Hematopoietic multipotent progenitor cell treated with erythropoietin and hydrocortisone succinate and interleukin-3 and kit ligand, for 15 days (in vitro differentiated cells): Measurements from ENCODE around the gene MTG2.
A peak's percentile ranks its signal among the peaks of the same experiment; 100 is the strongest.

ENCODE experiments used
- DNase-seq: peaks from one replicate; pipeline ENCODE4 v3.0.0-alpha.2; 2015; ENCODE audit warnings: low spot score

MTG2 gene

DNA sequence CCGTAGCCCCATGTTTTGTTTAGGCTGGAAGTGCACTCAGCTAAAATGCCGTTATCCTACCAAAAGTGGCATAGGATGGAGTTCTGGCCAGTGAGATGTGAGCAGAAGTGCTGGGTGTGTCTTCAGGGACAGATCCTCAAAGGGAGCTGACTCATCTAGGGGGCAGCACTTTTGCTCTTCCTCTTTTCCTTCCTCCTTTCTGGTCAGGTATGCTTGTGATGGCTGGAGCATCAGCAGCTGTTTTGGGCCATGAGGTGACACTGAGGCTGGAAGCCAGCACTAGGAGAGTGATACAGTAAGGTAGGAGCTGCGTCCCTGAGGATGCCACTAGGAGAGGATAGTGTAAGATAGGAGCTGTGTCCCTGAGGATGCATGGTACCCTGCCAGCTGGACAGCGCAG is 50.9 kb downstream of the MTG2 start:
- peak; percentile 39 for DNase-seq

DNA sequence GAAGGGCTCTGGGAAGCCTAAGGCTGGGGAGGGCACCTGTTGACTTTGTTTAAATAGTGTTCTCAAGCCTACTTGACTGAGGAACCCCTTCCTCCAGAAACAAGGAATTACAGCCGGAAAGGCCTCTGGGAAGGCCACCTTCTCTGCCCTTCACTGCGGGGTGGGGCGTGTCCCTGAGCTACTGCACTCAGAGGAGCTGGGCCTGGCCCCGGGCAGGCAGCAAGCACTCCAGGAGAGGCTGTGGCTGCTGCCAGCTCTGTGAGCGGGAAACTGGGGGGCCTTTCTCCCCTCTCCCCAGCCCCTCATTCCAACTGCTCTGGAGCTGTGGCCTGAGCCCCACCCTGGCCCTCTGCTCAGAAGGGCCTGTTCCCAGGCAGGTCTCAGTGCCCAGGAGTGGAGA is 51.5 kb downstream of the MTG2 start:
- peak; percentile 76 for DNase-seq

DNA sequence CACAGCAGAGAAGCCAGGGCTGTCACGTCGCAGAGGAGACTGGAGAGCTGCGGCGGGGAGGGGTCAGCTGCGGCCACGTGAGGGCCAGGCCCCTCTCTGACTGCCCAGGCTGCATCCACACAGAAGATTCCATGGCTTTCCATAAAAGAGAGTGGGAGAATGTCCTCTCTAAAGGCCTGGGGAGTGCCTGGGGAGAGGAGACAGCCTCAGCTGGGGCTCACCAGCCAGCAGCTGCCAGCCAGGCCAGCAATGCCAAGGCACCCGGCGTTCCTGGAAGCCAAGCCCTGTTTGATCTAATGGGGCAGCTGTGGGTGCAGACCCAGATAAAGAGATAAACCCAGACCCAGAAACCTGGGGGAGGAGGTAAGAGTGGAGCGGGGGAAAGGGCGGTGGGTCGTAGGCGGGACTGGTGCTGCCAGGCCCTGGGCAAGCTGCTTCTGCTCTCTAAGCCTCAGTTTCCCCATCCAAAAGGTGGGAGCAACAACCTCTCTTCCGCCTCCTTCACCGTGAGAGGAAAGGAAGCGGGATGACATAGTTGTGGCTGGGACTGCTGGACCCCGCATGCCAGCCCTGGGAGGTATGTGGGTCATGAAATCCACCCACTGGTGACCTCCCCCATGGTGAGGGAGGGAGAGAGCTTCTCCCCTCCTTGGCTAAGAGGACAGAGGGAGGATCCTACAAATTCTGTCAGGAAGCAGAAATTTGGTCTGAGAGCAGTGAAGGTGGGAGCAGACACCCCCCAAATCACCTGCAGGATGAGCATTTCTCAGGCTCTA is 52.4 kb downstream of the MTG2 start:
- DNase-seq: peak; percentile 91

DNA sequence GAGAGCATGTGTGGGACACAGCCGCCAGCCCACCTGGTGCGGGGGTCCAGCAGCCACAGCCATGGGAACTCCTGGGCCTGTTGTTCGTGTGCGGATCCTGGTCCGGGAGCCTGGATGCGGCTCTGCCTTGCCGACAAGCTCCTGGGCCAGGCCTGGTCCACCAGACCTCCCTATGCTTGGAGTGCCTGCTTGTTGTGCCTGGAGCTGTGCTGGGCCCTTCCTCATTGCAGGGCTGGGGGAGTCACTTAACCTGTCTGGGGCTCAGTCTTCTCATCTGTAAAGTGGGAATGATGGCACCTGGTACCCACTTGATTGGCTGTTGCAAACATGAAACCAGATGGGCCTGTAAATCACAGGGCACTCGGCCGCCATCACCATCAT is 52.9 kb downstream of the MTG2 start:
- DNase-seq: no peak

DNA sequence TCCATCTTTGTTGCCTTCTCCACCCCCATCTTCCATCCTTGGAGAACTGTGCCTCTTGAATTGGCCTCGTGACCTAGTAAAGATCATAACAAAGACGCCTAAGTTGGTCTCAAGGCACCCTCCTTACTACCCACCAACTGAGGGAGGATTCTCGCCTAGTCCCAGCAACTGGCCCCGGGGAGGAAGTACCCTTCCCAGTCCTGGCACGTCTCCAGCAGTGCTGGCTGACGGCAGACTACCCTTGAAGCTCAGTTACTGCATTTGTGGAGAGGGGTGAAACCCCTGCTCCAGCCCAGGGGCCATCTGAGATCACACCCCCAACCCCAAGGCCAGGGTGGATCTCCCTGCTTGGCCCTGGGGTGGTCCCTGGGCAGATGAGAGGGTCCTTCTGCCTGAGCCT is 53.4 kb downstream of the MTG2 start:
- no peak for DNase-seq

DNA sequence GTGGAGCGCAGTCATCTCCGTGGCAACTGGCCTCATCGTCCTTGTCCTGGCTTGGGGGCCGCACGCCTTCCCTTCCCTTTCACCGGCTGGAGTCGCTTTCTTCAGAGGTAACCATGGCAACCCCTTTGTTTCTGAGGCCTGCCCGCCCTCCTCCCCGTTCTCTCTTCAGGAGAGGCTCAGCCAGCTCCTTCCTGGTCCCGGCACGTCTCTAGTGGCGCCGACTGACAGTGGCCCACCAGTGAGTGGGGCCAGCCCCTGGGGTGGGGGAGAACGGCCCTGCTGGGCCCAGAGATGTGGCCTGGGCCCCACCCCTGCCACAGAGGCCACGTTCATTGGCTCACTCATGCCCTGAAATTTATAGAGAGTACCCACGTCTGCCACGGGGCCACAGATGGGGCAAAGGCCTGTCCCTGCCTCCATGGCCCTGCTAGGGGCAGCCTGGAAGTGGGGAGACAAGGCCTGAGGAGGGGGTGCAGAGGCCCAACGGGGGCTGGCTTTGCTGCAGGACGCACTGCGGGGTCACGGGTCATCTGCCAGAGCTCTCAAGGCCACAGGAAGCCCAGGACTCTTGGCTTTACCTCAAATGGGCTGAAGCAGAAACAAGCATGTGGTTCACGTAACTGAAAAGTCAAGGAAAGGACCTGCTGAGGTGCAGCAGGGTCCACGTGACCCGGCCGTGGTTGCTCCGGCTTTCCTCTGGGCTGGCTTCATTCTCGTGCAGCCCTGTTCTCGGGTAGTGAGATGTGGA is 54.1 kb downstream of the MTG2 start:
- DNase-seq: peak; percentile 32

DNA sequence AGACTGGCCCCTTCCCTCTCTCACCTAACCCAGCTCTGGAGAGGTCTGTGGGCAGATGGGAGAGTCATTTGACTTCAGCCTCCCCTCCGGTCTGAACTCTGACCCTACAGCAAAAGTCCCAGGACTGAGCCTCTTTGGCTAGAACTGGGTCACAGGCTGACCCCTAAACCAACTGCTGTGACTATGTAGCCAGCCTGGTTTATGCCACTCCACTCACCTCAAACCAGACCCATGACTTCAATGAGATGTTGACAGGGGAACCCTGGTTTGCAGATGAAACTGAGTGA is 54.6 kb downstream of the MTG2 start:
- no peak for DNase-seq

DNA sequence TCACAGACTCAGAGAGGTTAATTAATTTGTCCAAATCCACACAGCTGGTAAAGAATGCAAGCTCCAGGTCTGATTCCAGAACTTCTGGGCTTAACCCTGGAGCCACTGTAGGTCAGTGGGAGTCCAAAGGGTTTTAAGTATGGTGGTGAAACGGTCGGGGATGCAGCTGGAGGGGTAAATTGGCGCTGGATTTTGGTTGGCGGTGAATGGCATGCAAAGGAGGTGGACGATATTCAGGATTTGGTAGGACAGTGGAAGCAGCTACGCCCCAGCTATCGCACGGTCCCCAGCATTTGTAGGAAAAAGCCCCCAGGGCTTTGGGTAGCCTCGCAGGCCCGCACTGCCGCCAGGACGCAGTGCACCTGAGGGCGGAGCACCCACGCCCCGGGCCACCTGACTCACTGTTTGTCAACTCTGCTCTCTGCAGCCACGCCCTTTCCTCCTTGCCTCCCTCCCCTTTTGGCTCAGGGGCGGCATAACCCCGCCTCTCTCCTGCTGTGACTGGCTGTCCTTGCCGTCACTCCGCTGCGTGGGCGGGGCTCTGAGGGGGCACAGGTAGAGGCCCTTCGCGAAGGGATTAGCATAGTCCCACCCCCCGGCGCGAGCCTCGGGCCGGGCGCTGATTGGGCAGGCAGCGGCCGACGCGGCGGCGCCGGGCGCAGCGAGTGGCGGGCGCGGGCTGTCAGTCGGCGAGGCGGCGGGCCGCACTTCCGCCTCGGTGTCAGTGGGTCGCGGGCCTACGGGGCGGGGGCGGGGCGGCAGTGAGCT is 55.2 kb downstream of the MTG2 start, which contains the start of gene OSBPL2:
Gene OSBPL2 (plus strand): TSS at position 721 of the 768 bp plus-strand sequence. CDS start 17,664 bp downstream, outside the sequence.
- DNase-seq: peak; percentile 99

DNA sequence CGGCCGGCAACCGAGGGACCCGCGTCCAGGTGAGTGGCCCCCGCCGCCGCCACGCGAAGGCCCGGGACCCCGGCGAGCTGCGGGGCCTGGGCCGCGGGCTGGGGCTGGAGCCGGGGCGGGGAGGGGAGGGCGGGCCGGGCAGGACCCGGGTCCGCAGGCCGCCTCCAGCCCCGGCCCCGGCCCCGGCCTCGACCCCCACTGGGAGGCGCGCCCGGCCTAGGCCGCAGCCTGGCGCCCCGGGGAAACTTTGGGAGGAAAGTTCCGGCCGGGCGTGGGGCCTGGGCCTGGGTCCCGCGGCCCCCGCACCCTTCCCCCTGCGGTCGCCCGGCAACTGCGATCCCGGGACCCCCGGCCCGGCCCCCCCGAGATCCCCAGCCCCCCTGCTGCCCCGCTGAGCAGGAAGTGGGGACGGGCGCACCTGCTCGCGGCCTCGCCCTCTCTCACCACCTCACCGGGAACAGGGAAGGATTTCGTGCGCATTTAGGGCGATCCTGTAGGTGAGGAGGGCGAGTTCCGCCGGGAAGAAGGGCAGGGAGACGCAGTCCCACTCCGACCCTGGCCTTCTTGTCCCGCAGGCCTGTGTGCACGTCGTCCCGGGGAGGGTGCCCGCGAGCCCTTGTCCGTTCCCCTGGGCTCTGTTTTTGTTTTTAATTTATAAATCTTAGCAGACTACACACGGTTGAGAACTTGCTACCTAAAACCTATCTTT is 55.9 kb downstream of the MTG2 start:
- peak; percentile 20 for DNase-seq

DNA sequence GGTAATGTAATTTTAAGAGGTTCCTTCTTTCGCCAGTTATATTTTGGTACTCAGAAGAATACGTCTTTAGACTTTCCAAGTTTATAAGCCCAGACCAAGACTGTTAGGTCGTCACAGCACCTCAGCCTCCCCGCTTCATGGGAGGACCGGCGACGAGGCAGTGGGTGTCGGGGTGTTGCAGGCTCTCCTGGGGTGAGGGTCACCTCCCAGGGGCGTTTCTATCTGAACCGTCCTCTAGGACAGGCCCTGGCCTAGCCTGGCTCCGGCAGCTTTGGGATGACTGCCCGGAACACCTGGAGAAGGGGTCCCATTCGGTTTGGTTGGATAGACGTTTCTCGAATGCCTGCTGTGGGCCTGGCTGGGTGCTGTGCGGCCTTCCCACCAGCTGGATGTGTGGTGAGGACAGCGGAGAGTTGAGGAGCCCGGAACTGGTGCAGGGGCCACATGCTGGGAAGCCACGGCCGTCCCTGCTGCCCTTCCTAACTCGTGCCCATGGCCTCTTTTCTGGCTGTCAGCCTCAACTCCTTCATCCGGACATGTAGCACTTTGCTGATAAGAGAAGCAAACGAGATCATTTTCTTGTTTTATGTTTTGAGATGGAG is 56.6 kb downstream of the MTG2 start:
- no peak for DNase-seq

DNA sequence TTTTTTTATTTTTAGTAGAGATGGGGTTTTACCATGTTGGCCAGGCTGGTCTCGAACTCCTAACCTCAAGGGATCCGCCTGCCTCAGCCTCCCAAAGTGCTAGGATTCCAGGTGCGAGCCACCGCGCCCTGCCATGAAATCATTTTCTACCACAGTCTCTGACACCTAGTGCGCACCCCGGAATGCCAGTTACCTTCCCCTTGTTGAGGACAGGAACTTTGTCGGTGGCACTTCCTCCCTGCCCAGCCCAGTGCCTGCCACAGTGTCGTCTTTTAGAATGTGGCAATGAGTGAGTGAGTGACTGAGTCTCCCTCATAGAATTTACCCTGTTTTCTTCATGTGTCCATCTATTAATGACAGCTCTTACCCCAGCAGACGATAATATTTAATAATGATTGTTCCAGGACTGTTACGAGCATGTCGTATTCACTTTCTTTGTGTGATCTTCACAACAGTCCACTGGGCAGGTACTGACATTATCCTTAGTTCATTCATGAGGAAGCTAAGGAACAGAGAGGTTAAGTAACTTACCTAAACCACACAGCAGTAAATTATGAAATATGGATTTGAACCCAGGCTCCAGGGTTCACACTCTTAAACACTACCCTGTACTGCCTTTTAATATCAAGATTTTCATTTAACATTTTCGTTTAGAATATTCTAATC is 57.3 kb downstream of the MTG2 start:
- DNase-seq: no peak

DNA sequence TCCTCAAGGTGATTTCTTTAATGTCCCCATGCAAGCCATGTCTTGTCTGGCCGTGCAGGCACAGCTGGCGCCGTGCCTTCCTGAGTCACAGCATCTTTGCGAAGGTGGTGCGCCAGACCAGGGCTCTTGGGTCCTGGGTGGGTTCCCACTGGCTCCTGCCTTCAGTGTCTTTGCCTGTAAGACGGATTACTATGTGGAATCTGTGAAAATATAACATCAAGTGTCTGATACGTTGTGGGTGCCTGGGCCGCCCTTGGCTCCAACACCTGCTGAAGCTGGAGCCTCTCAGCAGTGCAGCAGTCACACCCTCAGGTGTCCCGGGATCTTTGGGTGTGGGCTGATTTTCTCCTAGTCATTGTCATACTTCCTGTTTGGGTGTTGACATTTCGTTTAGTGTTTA is 58.7 kb downstream of the MTG2 start:
- no peak for DNase-seq

DNA sequence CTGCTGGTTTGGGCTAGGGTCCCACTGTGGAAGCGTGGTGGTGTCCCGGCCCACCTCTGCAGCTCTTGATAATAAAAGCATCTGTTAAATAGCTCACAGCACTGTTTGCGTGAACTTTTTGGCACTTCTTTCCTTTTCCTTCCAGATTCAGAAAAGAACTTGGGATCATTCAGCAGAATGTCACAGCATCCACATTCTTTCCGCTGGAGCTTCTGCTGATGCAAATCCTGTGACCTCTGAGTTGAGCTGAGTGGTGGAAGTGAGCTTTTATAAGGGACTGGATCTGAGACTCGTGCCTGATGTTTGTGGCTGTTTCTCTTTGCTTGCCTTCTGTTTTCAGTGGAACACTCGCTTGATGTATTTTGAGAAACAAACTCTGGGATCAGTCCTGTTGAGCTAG is 59.3 kb downstream of the MTG2 start:
- DNase-seq: no peak

DNA sequence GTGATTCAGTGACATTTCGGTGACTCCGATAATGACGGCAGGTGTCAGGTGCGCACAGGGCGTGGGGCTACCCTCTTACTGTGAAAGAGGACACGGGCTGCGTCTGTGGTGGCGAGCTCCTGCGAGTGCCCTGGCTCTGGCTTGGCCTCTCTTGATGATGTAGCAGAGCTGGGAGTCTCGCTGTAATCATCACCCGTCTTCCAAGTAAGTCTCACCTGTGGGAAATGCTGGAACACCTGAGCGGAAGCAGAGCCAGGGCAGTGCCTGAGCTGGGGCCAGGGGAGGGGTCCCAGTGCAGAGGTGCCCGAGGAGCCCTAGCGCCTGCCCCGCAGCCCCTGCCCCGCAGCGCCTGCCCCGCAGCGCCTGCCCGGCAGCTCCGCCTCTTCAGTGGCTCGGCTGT is 60.3 kb downstream of the MTG2 start:
- DNase-seq: no peak

DNA sequence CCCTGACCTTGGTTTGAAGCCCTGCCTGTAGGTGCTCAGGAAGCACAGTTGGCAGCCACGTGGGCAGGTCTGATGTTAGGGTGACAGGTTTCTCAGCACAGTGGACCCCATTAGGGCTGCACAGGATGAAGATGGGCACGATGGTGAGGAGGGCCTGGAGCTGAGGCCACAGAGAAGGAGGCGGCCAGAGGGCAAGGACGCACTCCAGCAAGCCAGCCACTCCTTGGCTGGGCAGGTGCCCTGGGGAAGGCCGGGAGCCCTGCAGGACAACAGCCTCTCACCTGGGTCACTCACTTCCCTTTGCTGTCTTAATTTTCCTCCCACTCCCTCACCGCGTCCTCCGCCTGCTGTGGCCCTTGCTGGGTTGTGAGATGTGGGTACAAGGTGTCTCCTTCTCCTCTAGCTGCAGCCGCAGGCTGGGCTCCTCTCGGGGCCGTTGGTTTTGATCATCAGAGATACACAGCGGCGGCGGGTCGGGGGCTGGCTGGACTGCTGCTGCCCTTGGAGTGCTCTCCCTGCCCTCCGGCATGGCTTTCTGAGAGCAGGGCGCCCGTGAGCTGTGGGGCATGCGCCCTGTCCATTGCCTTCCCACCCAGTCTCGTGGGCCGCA is 61.2 kb downstream of the MTG2 start:
- DNase-seq: no peak

DNA sequence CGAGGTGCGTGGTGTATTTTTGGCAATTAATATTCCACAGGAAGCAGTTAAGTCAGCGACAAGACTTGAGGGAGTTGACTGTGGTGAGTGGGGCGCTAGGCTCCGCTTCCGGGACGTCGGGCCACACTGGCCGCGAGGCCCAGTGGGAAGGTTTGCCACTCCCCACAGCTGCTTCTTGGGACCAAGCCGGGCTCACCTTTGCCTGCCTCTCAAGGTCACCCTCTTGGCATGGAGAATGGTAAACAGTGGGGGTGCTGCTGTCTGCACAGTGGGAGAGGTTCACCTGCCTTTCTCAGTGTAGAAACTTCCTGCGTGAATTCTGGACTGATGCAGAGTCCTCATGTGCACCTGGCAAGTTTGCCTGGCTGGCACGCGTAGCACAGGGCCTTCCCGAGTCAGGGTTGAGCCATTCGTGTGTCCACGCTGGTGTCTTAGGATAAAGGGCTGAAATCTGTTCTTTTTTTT is 61.8 kb downstream of the MTG2 start:
- no peak for DNase-seq

DNA sequence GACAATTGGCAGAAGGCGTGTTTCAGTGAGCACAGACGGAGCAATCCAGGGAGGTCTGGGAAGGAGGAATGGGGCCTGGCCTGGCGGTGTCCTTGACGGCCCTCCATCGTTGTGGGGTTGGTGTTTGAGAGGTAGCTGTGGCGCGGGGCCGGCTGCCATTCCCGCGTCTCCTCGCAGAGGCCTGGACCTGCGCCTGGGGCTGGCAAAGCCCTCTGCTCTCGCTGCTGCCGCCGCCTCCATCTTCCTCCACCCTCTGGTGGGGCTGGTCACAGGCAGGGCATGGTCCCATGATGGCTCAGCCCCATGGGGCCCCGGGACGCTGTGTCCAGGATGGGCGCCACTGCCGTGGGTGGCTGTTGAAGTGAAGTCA is 63.1 kb downstream of the MTG2 start:
- no peak for DNase-seq

DNA sequence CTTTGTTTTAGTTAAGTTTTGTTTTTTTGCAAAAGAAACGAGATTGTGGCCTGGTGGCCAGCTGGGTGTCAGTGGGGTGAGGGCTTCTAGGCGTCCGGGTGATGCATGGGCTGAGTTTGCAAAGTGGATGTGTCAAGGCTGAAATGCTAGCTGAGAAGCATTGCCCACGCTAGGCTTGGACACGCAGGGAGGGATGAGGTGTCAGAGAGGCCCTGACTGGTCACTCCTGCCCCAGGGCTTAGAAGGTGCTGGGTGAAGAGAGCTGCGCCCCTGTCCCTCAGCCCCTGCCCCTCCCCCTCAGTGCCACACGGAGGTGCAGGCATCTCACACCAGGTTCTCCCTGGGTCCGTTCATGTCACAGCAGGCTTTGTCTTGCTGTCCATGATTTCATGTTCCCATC is 63.6 kb downstream of the MTG2 start:
- DNase-seq: no peak

DNA sequence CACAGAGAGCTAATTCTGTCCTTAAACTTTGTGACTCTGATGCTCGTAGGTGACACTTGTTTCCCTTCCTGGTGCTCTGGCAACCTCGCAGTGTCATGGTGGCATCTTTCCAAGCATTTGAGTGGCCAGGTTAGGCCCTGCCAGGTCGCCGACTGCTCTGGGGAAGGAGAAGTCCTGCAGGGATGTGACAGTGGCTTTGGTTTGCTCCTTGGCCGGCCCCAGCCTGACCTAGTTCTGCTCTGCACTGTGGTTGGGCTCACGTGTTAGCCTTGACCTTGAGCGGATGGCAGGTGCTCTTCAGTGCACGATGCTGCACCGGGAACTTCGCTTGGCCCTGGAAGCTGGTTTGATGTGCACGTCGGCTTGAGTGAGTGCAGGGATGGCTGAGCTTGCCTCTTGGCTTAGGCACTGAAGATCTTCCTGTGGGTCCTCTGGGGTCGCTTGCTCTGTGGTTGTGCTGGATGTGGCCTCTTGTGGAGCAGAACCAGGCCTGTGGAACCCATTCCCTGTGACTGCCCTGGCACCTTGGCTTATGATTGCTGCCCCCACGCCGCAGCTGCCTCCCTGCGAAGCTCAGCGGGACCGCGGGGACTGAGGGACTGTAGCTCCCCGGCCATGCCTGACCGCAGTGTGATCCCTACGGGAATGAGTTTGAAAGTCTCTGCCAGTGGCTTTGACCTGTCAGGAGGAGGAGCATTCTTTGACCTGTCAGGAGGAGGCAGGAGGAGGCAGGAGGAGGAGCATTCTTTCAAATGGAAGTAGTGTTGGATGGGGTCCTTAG is 64.2 kb downstream of the MTG2 start:
- no peak for DNase-seq

DNA sequence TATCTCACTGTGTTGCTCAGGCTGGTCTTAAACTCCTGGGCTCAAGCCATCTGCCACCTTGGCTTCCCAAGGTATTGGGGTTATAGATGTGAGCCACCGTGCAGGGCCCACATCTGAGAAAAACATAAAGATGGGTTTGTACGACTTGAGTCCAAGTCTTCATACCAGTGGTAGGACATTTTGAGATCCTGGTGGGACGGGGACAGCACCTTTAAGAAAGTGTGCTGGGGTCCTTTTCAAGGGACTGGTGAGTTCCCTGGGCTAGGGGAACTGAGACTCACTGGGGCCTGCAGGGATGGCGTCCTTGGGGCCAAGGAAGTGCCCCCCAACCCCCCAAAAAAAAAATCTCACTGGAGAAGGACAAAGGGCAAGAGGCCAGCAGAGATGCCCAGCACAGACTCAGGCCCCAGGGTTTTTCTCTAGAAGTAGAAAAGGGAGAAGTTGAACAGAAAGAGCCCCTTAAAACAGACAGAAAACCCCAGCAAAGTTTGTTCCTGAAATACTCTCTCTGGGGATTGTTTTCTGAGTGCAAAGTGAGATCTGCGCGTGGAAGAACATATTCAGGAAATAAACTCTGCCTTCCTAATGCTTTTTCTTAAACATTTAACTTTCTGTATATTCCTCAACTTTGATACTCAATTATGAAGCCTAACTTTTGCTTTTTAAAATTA is 66.2 kb downstream of the MTG2 start:
- DNase-seq: no peak
